Activated naive CD8-positive, alpha-beta T cell (primary cell): ENCODE measurements around the gene MLKL.
A peak's percentile ranks its signal among the peaks of the same experiment; 100 is the strongest.
"Not testable (repeated sequence)": the region's sequence is repeated elsewhere in the genome, so short reads cannot be mapped to it uniquely, and the experiment has no call there.

Experiments
- H3K27ac Mint-ChIP-seq: one replicate; pipeline ENCODE4 v1.8.0; 2021; ENCODE audit warnings: mixed read lengths
- H3K27me3 Mint-ChIP-seq: one replicate; pipeline ENCODE4 v1.8.0; 2021; ENCODE audit warnings: mixed read lengths
- H3K36me3 Mint-ChIP-seq: one replicate; pipeline ENCODE4 v1.8.0; 2021; ENCODE audit warnings: mixed read lengths
- H3K4me1 Mint-ChIP-seq: one replicate; pipeline ENCODE4 v1.8.0; 2021; ENCODE audit warnings: low read depth, mixed read lengths
- H3K4me3 Mint-ChIP-seq: one replicate; pipeline ENCODE4 v1.8.0; 2021; ENCODE audit warnings: mild to moderate bottlenecking, mixed read lengths
- H3K9me3 Mint-ChIP-seq: one replicate; pipeline ENCODE4 v1.8.0; 2021; ENCODE audit warnings: low read depth, mixed read lengths

Gene MLKL

GRCh38 chr16:74695450-74696422, 4.9 kb downstream of the MLKL start:
- Mint-ChIP-seq H3K27ac (no peak overlapping the region), H3K4me1 (peaks cover 45% of the 10 kb centered on the region), H3K27me3 (no peaks in the 10 kb centered on the region), H3K36me3 (peaks cover 16% of the 10 kb centered on the region), H3K9me3 (no peaks in the 10 kb centered on the region), H3K4me3 (peak overlapping the region; percentile 82)

GRCh38 chr16:74691093-74691855, 9.4 kb downstream of the MLKL start:
- Mint-ChIP-seq H3K27me3 (no peaks in the 10 kb centered on the region), H3K4me3 (no peak overlapping the region), H3K27ac (no peak overlapping the region), H3K4me1 (peaks cover 13% of the 10 kb centered on the region), H3K36me3 (peaks cover 26% of the 10 kb centered on the region), H3K9me3 (no peaks in the 10 kb centered on the region)

GRCh38 chr16:74682556-74682955, 18.1 kb downstream of the MLKL start:
- H3K27me3 Mint-ChIP-seq, result no peaks in the 10 kb centered on the region
- H3K4me1 Mint-ChIP-seq, result peaks cover 2% of the 10 kb centered on the region
- H3K4me3 Mint-ChIP-seq, result no peak overlapping the region
- no peak overlapping the region for H3K27ac Mint-ChIP-seq
- no peaks in the 10 kb centered on the region for H3K9me3 Mint-ChIP-seq
- H3K36me3 Mint-ChIP-seq, result peaks cover 5% of the 10 kb centered on the region

- Mint-ChIP-seq H3K27me3 (no peaks in the 10 kb centered on the region), H3K4me1 (peaks cover 2% of the 10 kb centered on the region), H3K4me3 (no peak overlapping the region), H3K27ac (no peak overlapping the region), H3K36me3 (peaks cover 3% of the 10 kb centered on the region), H3K9me3 (no peaks in the 10 kb centered on the region)
These were observed 20.0 kb downstream of the MLKL start for GRCh38 chr16:74680681-74681080.

GRCh38 chr16:74679983-74680382, 20.7 kb downstream of the MLKL start:
- Mint-ChIP-seq H3K4me3 (no peak overlapping the region), H3K27ac (no peak overlapping the region), H3K36me3 (peaks cover 3% of the 10 kb centered on the region)

GRCh38 chr16:74677868-74678267, 22.8 kb downstream of the MLKL start:
- Mint-ChIP-seq H3K36me3 (peaks cover 5% of the 10 kb centered on the region), H3K9me3 (no peaks in the 10 kb centered on the region), H3K27ac (no peak overlapping the region), H3K27me3 (no peaks in the 10 kb centered on the region), H3K4me1 (no peaks in the 10 kb centered on the region), H3K4me3 (no peak overlapping the region)

More at GRCh38 chr16:74679983-74680382, 20.7 kb downstream of the MLKL start:
- Mint-ChIP-seq H3K27me3 (no peaks in the 10 kb centered on the region), H3K9me3 (no peaks in the 10 kb centered on the region), H3K4me1 (peaks cover 2% of the 10 kb centered on the region)

GRCh38 chr16:74673876-74674275, 26.8 kb downstream of the MLKL start:
- H3K4me1 Mint-ChIP-seq, result no peaks in the 10 kb centered on the region
- no peaks in the 10 kb centered on the region for H3K9me3 Mint-ChIP-seq
- peaks cover 7% of the 10 kb centered on the region for H3K36me3 Mint-ChIP-seq
- no peak overlapping the region for H3K27ac Mint-ChIP-seq
- H3K4me3 Mint-ChIP-seq, result no peak overlapping the region
- H3K27me3 Mint-ChIP-seq, result no peaks in the 10 kb centered on the region

- not testable (repeated sequence) for H3K9me3 Mint-ChIP-seq, H3K27me3 Mint-ChIP-seq, H3K36me3 Mint-ChIP-seq, H3K4me3 Mint-ChIP-seq, H3K27ac Mint-ChIP-seq
- H3K4me1 Mint-ChIP-seq, result peaks cover 20% of the 10 kb centered on the region
These were observed 31.8 kb downstream of the MLKL start for GRCh38 chr16:74668877-74669276.

- H3K4me1 Mint-ChIP-seq, result peaks cover 34% of the 10 kb centered on the region
- no peaks in the 10 kb centered on the region for H3K9me3 Mint-ChIP-seq
- no peaks in the 10 kb centered on the region for H3K27me3 Mint-ChIP-seq
- H3K27ac Mint-ChIP-seq, result peak overlapping the region; percentile 96
- H3K36me3 Mint-ChIP-seq, result peaks cover 2% of the 10 kb centered on the region
- H3K4me3 Mint-ChIP-seq, result peak overlapping the region; percentile 91
These were observed 33.4 kb downstream of the MLKL start for GRCh38 chr16:74667255-74667700.

- Mint-ChIP-seq H3K36me3 (peaks cover 2% of the 10 kb centered on the region), H3K4me3 (peak within 1 kb of the TSS; percentile 91)
These were observed 34.0 kb downstream of the MLKL start, which contains the start of gene RFWD3 for GRCh38 chr16:74666425-74667254. TSS of gene RFWD3 (minus strand) at chr16:74666877. CDS start at chr16:74661449, 5,428 bp downstream.

GRCh38 chr16:74666010-74666421, 34.6 kb downstream of the MLKL start:
- peak overlapping the region; percentile 91 for H3K4me3 Mint-ChIP-seq
- no peaks in the 10 kb centered on the region for H3K27me3 Mint-ChIP-seq
- H3K4me1 Mint-ChIP-seq, result peaks cover 47% of the 10 kb centered on the region
- H3K9me3 Mint-ChIP-seq, result no peaks in the 10 kb centered on the region
- H3K36me3 Mint-ChIP-seq, result peaks cover 2% of the 10 kb centered on the region
- H3K27ac Mint-ChIP-seq, result peak overlapping the region; percentile 77

More at GRCh38 chr16:74666425-74667254, 34.0 kb downstream of the MLKL start, which contains the start of gene RFWD3:
- H3K27me3 Mint-ChIP-seq, result no peaks in the 10 kb centered on the region
- peak within 1 kb of the TSS; percentile 96 for H3K27ac Mint-ChIP-seq
- no peaks in the 10 kb centered on the region for H3K9me3 Mint-ChIP-seq
- peaks cover 41% of the 10 kb centered on the region for H3K4me1 Mint-ChIP-seq

GRCh38 chr16:74661064-74661463, 39.6 kb downstream of the MLKL start:
- Mint-ChIP-seq H3K36me3 (peaks cover 10% of the 10 kb centered on the region), H3K4me3 (peak overlapping the region; percentile 59), H3K27ac (no peak overlapping the region), H3K9me3 (no peaks in the 10 kb centered on the region), H3K27me3 (no peaks in the 10 kb centered on the region), H3K4me1 (peaks cover 81% of the 10 kb centered on the region)

- Mint-ChIP-seq H3K27ac (no peak overlapping the region), H3K4me3 (peak overlapping the region; percentile 60), H3K36me3 (peaks cover 10% of the 10 kb centered on the region), H3K4me1 (peaks cover 87% of the 10 kb centered on the region), H3K9me3 (no peaks in the 10 kb centered on the region), H3K27me3 (no peaks in the 10 kb centered on the region)
These were observed 40.3 kb downstream of the MLKL start for GRCh38 chr16:74660383-74660782.

GRCh38 chr16:74659041-74659440, 41.6 kb downstream of the MLKL start:
- Mint-ChIP-seq H3K4me3 (peak overlapping the region; percentile 60), H3K9me3 (no peaks in the 10 kb centered on the region), H3K36me3 (peaks cover 10% of the 10 kb centered on the region), H3K27ac (no peak overlapping the region), H3K4me1 (peaks cover 90% of the 10 kb centered on the region), H3K27me3 (no peaks in the 10 kb centered on the region)
